GM18526 (cell line): ENCODE results near the gene OR1F1.

Source experiments
- POLR2A ChIP-seq: IDR thresholded peaks from 3 replicates; pipeline ENCODE4 v1.6.1; 2011; ENCODE audit not compliant: insufficient read length; ENCODE audit errors: extremely low read depth

OR1F1 gene

GRCh38 chr16:3148256-3149192, 39.5 kb upstream of the OR1F1 start:
- TF ChIP-seq POLR2A: no peak

GRCh38 chr16:3149193-3149530, 38.8 kb upstream of the OR1F1 start:
- no peak for TF ChIP-seq POLR2A

DNA sequence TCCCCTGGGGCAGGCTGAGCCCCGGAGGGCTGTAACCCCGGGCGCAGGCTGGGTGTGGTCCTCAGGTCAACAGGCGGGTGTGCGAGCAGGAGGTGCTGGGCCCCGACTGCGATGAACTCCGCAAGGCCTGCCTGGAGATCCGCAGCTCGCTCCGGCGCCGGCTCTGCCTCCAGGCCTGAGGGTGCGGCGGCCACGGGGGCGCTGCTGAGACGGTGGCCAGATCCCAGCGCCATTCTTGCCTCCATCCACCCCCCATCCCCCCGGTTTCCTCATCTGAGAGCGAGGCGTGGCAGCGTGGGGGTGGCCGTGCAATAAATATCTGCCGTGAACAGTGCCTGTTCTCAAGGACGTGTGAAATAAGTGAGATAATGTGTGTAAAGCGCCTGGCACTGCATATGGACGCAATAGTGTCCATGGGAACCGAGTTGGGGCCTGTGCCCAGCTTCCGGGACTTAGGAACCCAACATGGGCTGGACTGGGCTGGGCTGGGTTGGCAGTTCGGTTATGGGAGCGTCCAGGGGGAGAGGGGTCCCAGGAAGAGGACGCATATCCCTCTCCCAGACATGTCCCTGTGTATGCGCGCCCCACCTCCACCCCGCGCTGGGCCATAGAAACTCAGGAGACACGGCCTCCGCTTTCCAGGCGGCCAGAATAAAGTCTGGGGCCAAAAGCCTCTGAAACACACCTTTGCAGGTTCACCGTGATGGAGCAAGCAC, 38.2 kb upstream of the OR1F1 start:
- no peak for TF ChIP-seq POLR2A

GRCh38 chr16:3150346-3151218, 37.4 kb upstream of the OR1F1 start:
- peak; percentile 15 for TF ChIP-seq POLR2A

DNA sequence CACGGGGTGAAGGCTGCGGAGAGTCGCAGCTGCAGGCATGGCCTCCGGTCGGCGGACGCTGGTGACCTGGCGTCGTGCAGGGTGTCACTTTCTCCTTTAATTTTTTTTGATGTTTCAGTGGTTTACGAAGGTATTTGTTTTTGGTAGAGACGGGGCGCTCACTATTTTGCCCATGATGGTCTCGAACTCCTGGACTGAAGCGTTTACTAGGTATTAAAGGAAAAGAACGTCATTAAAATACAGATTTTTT, 36.1 kb upstream of the OR1F1 start:
- no peak for TF ChIP-seq POLR2A

- no peak for TF ChIP-seq POLR2A
Measured at GRCh38 chr16:3152277-3152990, 35.6 kb upstream of the OR1F1 start.

- no peak for TF ChIP-seq POLR2A
Measured at GRCh38 chr16:3152991-3153368, 35.0 kb upstream of the OR1F1 start.

DNA sequence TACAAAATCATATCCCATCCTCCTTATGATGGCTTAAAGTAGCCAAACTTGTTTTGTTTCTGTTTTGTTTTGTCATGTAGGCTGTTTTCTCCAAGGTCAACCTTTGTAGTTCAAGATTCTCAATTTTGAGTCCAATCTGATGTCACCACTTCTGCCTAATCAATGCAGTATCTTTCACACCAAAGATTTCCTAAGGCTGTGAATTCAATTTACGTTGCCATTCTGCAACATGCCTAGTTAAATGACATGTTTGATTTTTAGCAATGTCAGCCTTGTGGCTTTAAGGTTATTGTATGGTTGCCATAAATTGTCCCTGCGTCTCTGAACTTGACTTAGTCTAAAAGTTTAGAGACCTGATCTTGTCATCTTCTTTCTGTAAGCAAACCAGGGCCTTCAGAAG, 32.8 kb upstream of the OR1F1 start:
- TF ChIP-seq POLR2A: no peak

DNA sequence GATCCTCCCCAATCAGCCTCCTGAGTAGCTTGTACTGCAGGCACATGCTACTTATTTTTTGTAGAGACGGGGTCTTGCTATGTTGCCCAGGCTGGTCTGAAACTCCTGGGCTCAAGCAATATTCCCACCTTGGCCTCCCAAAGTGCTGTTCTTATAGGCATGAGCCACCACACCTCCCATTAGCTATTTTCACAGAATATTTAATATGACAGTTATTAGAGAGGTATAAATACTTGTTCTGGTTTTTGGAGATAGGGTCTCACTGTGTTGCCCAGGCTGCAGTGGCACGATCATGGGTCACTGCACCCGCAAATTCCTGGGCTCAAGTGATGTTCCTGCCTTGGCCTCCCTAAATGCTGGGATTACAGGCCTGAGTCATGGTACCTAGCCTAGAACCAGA, 32.0 kb upstream of the OR1F1 start:
- no peak for TF ChIP-seq POLR2A

- no peak for TF ChIP-seq POLR2A
Measured at GRCh38 chr16:3157229-3158025, 30.6 kb upstream of the OR1F1 start.

DNA sequence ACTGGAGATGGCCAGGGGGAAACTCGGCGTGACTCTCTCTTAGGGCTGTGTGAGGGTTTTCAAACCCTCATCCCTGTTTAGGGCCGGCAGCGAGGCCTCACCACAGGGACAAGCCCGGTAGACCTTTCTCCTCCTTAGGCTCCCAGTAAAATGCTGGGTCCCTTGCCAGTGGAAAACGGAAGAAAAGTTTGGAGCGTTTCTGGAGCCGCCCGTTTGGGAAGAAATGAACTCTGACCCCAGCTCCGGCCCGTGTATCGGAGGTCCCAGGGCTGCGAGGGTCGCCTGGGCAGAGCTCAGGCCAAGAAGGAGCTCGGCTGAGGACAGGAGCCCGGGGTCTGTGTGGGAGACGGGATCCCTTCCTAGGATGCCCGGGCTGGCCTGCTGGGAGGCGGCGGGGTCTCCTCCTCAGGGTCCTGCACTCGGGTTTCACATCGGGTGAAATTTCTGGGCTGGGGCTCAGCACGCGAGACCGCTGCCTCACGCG, 29.9 kb upstream of the OR1F1 start:
- TF ChIP-seq POLR2A: no peak

DNA sequence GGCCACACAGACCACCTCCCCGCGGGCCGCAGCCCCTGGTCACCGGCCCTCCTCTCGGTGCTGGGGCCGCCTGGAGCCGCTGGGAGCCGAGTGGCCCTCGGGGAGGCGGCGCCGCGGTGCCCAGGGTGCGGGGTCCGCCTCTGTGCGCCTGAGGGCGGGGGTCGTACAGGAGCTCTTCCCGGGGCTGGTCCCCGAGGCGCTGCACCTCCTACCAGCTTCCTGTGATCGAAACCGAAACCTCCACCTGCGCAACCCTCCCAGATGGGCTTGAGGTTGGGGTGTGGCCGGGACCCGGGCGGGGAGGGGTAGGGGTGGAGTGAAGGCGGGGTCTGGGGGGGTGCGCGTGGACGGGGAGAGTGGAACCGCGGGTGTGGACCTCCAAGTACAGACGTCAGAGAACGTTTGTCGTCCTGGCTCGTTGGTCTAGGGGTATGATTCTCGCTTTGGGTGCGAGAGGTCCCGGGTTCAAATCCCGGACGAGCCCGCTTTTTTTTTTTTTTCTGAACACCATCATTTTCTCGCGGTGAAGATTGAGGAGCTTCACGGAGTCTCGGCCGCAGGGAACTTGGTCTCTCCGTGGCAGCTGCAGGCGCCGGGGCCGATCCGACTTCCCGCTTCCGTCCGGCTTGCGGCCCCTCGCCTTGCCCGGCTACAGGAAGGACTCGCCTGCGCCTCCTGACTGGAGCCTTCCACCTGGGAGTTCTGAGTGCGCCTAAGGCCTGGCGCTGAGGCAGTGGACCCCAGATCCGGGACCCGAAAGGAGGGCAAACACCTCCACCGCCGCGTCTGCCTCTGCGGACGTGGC, 29.3 kb upstream of the OR1F1 start:
- TF ChIP-seq POLR2A: peak; percentile 42

GRCh38 chr16:3161235-3162018, 26.6 kb upstream of the OR1F1 start:
- TF ChIP-seq POLR2A: no peak
